Mesenchymal stem cell (in vitro differentiated cells and primary cell): ENCODE results near the gene GALM.
"Not testable (repeated sequence)": the region's sequence is repeated elsewhere in the genome, so short reads cannot be mapped to it uniquely, and the experiment has no call there.

ENCODE experiments used
- DNase-seq: peaks from one replicate; pipeline ENCODE4 v3.0.0-alpha.2; 2013
- H2AFZ ChIP-seq: one replicate; pipeline ENCODE4 v1.6.1; 2013; ENCODE audit warnings: low read depth, mild to moderate bottlenecking, control low read depth, inconsistent platforms, low read length, moderate library complexity
- H2AK5ac ChIP-seq: 2 replicates; pipeline ENCODE4 v1.6.1; 2013; ENCODE audit warnings: low read length, moderate library complexity, mild to moderate bottlenecking, inconsistent platforms; ENCODE audit not compliant: severe bottlenecking
- H2BK120ac ChIP-seq: one replicate; pipeline ENCODE4 v1.6.1; 2013; ENCODE audit warnings: low read depth, mild to moderate bottlenecking, inconsistent platforms, low read length, moderate library complexity
- H2BK12ac ChIP-seq, 2 experiments: one replicate each; pipeline ENCODE4 v1.6.1; 2013; ENCODE audit warnings: inconsistent platforms in 2 of 2, low read length in 2 of 2, mild to moderate bottlenecking in 2 of 2, moderate library complexity in 2 of 2, control low read depth in 1 of 2
- H2BK15ac ChIP-seq: one replicate; pipeline ENCODE4 v1.6.1; 2013; ENCODE audit warnings: mild to moderate bottlenecking, low read depth, inconsistent platforms; ENCODE audit not compliant: poor library complexity, severe bottlenecking
- H2BK5ac ChIP-seq: 2 replicates; pipeline ENCODE4 v1.6.1; 2013; ENCODE audit warnings: low read depth, mild to moderate bottlenecking, low read length, control low read depth, inconsistent platforms; ENCODE audit not compliant: poor library complexity, severe bottlenecking
- H3K14ac ChIP-seq, 2 experiments: one replicate each; pipeline ENCODE4 v1.6.1; 2013; ENCODE audit warnings: inconsistent platforms in 2 of 2, low read length in 2 of 2, control low read depth in 1 of 2, mild to moderate bottlenecking in 1 of 2, moderate library complexity in 1 of 2
- H3K18ac ChIP-seq, 2 experiments: one replicate each; pipeline ENCODE4 v1.6.1; 2013; ENCODE audit warnings: inconsistent platforms in 2 of 2, low read length in 2 of 2, control low read depth in 1 of 2, low read depth in 1 of 2, mild to moderate bottlenecking in 1 of 2
- H3K23ac ChIP-seq, 2 experiments: one replicate each; pipeline ENCODE4 v1.6.1; 2013; ENCODE audit warnings: inconsistent platforms in 2 of 2, low read length in 2 of 2, mild to moderate bottlenecking in 2 of 2, moderate library complexity in 2 of 2, control low read depth in 1 of 2
- H3K27ac ChIP-seq: 2 replicates; pipeline ENCODE4 v1.5.1; 2013; ENCODE audit warnings: mild to moderate bottlenecking, moderate library complexity, low read length, control low read depth, inconsistent platforms; ENCODE audit not compliant: poor library complexity, severe bottlenecking
- H3K27me3 ChIP-seq, 2 experiments: 2 replicates each; pipeline versions ENCODE4 v1.6.1 to v1.7.0; 2013; ENCODE audit warnings: low read length in 2 of 2, mild to moderate bottlenecking in 2 of 2, moderate library complexity in 2 of 2, control low read depth in 1 of 2, inconsistent platforms in 1 of 2; ENCODE audit not compliant: control insufficient read depth in 1 of 2, insufficient read depth in 1 of 2
- H3K36me3 ChIP-seq, 2 experiments: 2 replicates each; pipeline versions ENCODE4 v1.6.1 to v1.7.0; 2013; ENCODE audit warnings: low read length in 2 of 2, control low read depth in 1 of 2, inconsistent platforms in 1 of 2, low read depth in 1 of 2, mild to moderate bottlenecking in 1 of 2; ENCODE audit not compliant: insufficient read depth in 2 of 2, control insufficient read depth in 1 of 2
- H3K4ac ChIP-seq, 2 experiments: one replicate each; pipeline ENCODE4 v1.6.1; 2013; ENCODE audit warnings: inconsistent platforms in 2 of 2, low read length in 2 of 2, mild to moderate bottlenecking in 2 of 2, moderate library complexity in 2 of 2, control low read depth in 1 of 2, low read depth in 1 of 2
- H3K4me1 ChIP-seq: 2 replicates; pipeline ENCODE4 v1.6.1; 2013; ENCODE audit warnings: low read depth, low read length, control low read depth; ENCODE audit not compliant: control insufficient read depth, insufficient read depth
- H3K4me2 ChIP-seq: 2 replicates; pipeline ENCODE4 v1.6.1; 2013; ENCODE audit warnings: low read length, mild to moderate bottlenecking, inconsistent platforms; ENCODE audit not compliant: poor library complexity, severe bottlenecking
- H3K4me3 ChIP-seq, 2 experiments: 2 replicates each; pipeline versions ENCODE4 v1.5.1 to v1.7.0; 2013; ENCODE audit warnings: low read length in 2 of 2, mild to moderate bottlenecking in 2 of 2, control low read depth in 1 of 2, low read depth in 1 of 2; ENCODE audit not compliant: insufficient read depth in 1 of 2
- H3K79me1 ChIP-seq: replicated peaks from 2 replicates; pipeline ENCODE4 v1.6.1; 2013; ENCODE audit warnings: mild to moderate bottlenecking, control low read depth, low read length, inconsistent platforms; ENCODE audit not compliant: poor library complexity, severe bottlenecking
- H3K9ac ChIP-seq: 2 replicates; pipeline ENCODE4 v1.7.0; 2013; ENCODE audit warnings: mild to moderate bottlenecking, low read length, moderate library complexity
- H3K9me3 ChIP-seq: 2 replicates; pipeline ENCODE4 v1.7.0; 2013; ENCODE audit warnings: mild to moderate bottlenecking, low read length; ENCODE audit not compliant: control insufficient read depth
- H4K8ac ChIP-seq: one replicate; pipeline ENCODE4 v1.6.1; 2013; ENCODE audit warnings: inconsistent platforms, mild to moderate bottlenecking, low read length, moderate library complexity
- H4K91ac ChIP-seq: one replicate; pipeline ENCODE4 v1.6.1; 2013; ENCODE audit warnings: mild to moderate bottlenecking, low read length, inconsistent platforms
- WGBS: methylation state at CpG from one replicate; pipeline ENCODE4 v1.1.7; 2013; ENCODE audit warnings: mixed read lengths; 5-methylcytosine and 5-hydroxymethylcytosine counted together

Gene GALM

GRCh38 chr2:38706846-38707345 lies 41.0 kb downstream of the GALM start:
- Histone ChIP-seq H3K18ac (no peak overlapping the region), H2BK12ac (no peak overlapping the region), H3K27me3 (no peaks in the 10 kb centered on the region), H2BK5ac (no peak overlapping the region), H2BK15ac (no peak overlapping the region), H3K23ac (no peak overlapping the region), H3K4me1 (peaks cover 8% of the 10 kb centered on the region), H2AFZ (no peak overlapping the region), H3K9ac (no peak overlapping the region), H3K4me2 (no peak overlapping the region), H3K36me3 (peaks cover 3 to 6% of the 10 kb centered on the region in 2 experiments), H3K14ac (no peak overlapping the region), H3K9me3 (no peaks in the 10 kb centered on the region), H3K27ac (no peak overlapping the region), H4K91ac (no peak overlapping the region), H3K79me1 (no peaks in the 10 kb centered on the region), H2BK120ac (no peak overlapping the region), H3K4ac (no peak overlapping the region), H2AK5ac (no peak overlapping the region), H4K8ac (no peak overlapping the region), H3K4me3 (no peak overlapping the region)
- WGBS: 85% methylated on average over 6 of the region's 6 CpGs
- no peak for DNase-seq

GRCh38 chr2:38708491-38708890 lies 42.6 kb downstream of the GALM start:
- H3K18ac ChIP-seq, H3K27me3 ChIP-seq, H3K4ac ChIP-seq, H2BK5ac ChIP-seq, H3K36me3 ChIP-seq, H2BK15ac ChIP-seq, H3K14ac ChIP-seq, H4K91ac ChIP-seq, H2BK12ac ChIP-seq, H3K23ac ChIP-seq, H4K8ac ChIP-seq, H2AK5ac ChIP-seq, H2AFZ ChIP-seq, H3K79me1 ChIP-seq, H3K4me2 ChIP-seq, DNase-seq, H3K27ac ChIP-seq, H2BK120ac ChIP-seq, H3K4me1 ChIP-seq, H3K9ac ChIP-seq, H3K4me3 ChIP-seq, H3K9me3 ChIP-seq: not testable (repeated sequence)
- WGBS: 94% methylated on average over 9 of the region's 9 CpGs

- H2BK12ac ChIP-seq: no peak overlapping the region
- H3K4ac ChIP-seq: no peak overlapping the region
- H4K91ac ChIP-seq: peak overlapping the region; percentile 47
- H3K9ac ChIP-seq: no peak overlapping the region
- no peak overlapping the region for H3K14ac ChIP-seq
- no peak overlapping the region for H2BK120ac ChIP-seq
- H2BK5ac ChIP-seq: no peak overlapping the region
- no peak for DNase-seq
- no peak overlapping the region for H3K18ac ChIP-seq
- no peaks in the 10 kb centered on the region for H3K79me1 ChIP-seq
- no peaks in the 10 kb centered on the region for H3K9me3 ChIP-seq
- H3K4me3 ChIP-seq: no peak overlapping the region
- H2BK15ac ChIP-seq: no peak overlapping the region
- H3K23ac ChIP-seq: no peak overlapping the region
- H3K36me3 ChIP-seq: peaks cover 3 to 6% of the 10 kb centered on the region in 2 experiments
- 77% methylated on average over 11 of the region's 12 CpGs for WGBS
- peaks cover 2% of the 10 kb centered on the region for H3K4me1 ChIP-seq
- no peak overlapping the region for H3K4me2 ChIP-seq
- H3K27ac ChIP-seq: no peak overlapping the region
- H3K27me3 ChIP-seq: no peaks in the 10 kb centered on the region
- H2AK5ac ChIP-seq: no peak overlapping the region
- H2AFZ ChIP-seq: no peak overlapping the region
- H4K8ac ChIP-seq: no peak overlapping the region
These were observed 43.1 kb downstream of the GALM start for GRCh38 chr2:38708900-38709566.

GRCh38 chr2:38709567-38710194 lies 43.8 kb downstream of the GALM start:
- no peak for DNase-seq
- Histone ChIP-seq H3K4me2 (no peak overlapping the region), H3K27me3 (no peaks in the 10 kb centered on the region), H2BK120ac (no peak overlapping the region), H3K79me1 (no peaks in the 10 kb centered on the region), H2BK12ac (no peak overlapping the region), H2BK15ac (no peak overlapping the region), H4K8ac (no peak overlapping the region), H3K9ac (no peak overlapping the region), H2BK5ac (no peak overlapping the region), H3K4me1 (no peaks in the 10 kb centered on the region), H3K14ac (no peak overlapping the region), H3K27ac (no peak overlapping the region), H3K9me3 (no peaks in the 10 kb centered on the region), H3K36me3 (peaks cover 3 to 6% of the 10 kb centered on the region in 2 experiments), H3K23ac (no peak overlapping the region), H4K91ac (no peak overlapping the region), H3K4me3 (no peak overlapping the region), H2AK5ac (no peak overlapping the region), H3K4ac (no peak overlapping the region), H2AFZ (no peak overlapping the region), H3K18ac (no peak overlapping the region)
- 51% methylated on average over 4 of the region's 5 CpGs for WGBS
